Ecto neural progenitor cell (in vitro differentiated cells): ENCODE measurements around the gene GSG1.

Experiments
- DNase-seq: peaks from one replicate; pipeline ENCODE4 v3.0.0-alpha.2; 2018; ENCODE audit warnings: low spot score

Gene GSG1

DNA sequence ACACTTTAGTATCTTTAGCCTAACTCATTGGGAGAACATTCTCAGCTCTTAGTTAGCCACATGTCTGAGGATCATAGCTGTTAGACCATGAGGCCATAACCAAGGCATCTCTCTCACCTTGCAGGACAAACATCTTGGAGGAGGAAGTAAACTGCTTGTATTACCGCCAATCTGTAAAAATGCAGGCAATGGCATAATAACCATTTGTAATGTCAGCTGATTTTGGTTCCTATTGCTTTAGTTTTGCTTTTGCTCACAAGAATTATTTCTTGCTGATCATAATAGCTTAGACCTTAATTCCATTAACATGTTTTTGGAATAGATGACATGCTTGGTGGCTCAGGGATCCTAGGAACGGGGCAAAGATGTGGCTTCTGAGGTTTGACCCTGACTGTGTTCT, 16.4 kb upstream of the GSG1 start:
- no peak for DNase-seq

DNA sequence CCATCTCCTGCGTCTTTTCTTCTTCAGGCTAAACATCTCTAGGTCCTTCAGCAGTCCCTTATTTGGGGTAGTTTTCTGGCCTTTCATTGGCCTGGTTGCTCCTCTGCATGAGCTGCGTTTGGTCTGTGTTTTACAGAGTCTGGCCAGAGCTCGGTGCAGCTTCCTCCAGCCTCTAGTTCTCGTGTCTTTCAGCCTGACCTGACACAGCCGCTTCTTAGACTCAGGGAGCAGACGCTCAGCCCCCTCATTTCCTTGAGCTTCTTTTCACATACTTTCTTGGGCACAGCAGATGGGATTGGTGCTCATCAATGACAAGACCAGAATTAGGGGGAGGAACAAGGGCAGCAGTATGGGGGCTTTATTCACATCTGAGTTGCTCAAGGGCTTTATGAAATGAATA, 13.6 kb upstream of the GSG1 start:
- no peak for DNase-seq

GRCh38 chr12:13116259-13116658, 12.8 kb upstream of the GSG1 start:
- DNase-seq, result no peak

DNA sequence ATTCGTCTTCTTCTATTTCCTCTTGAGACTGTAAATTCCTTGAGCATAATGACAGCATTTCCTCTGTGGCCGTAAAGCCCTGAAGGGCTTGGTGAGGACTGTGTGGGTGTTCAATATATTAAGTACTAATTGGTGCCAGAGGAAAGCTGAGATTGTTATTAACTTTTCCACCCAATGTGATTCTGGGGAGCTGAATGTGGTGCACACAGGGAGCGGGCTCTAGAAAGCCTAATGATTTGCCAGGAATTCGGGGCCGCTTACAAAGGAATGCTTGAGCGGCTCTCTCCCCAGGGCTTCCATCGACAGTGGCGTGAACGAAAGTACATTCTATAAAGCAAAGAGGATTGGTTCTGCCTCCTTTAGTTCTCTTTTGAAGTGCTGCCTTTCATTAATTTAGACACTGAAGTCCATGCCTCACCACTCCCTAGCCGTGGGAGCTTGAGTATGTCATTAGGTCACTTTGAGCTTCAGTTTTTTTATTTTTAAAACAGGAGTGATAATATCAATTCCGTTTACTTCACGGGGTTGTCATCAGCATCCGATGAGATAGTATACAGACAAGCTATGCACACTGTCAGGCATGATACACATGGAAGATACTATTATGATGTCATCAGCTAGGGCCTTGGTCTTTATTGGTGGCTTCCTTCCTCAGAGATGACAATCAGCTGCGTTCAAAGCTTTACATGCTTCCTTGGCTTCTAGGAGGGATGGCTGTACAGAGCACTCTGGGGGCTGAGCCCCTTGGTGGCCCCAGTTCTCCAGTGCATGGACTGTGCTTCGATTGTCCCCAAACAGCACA, 11.0 kb upstream of the GSG1 start:
- peak; percentile 86 for DNase-seq

DNA sequence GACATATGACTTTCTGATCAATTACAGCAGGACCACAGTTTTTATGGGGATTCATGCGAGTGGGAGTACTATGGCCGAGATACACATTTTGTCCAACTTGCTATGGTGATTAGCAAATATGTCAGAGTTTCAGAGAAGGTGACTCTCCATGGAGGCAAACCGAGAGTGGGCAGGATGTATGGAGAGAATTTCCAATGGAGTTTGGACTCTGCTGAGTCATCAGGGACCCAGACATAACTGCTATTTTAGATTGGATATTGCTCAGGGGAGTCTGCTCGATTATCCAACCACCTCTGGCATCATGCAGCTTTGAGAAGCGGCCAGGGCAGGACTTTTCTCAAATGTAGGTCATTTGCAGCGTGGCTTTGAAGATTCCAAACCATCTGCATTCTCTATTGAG, 9.5 kb upstream of the GSG1 start:
- DNase-seq, result no peak

GRCh38 chr12:13106666-13107065, 3.2 kb upstream of the GSG1 start:
- DNase-seq, result no peak

- no peak for DNase-seq
Observed at GRCh38 chr12:13105781-13106180, 2.3 kb upstream of the GSG1 start.

DNA sequence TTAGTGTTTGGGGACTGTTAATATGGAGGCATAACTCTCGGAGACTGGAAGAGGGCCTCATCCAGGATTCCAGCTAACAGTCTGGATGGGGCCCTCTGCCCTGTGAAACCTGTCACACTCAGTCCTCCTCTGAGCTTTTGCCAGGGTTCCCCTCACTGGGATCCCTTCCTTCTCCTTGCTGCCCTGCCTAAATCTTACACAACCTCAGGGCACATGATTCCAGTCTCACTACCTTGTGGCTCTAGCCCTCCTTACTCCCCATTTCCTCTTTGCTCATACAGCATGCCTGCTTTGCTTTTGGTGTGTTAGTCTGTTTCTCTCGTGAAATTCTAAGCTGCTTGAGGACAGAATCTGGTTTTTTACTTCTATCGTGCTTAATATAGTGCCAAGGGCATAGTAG, 942 bp upstream of the GSG1 start:
- no peak for DNase-seq

GRCh38 chr12:13102461-13103195, 839 bp downstream of the GSG1 start:
- no peak for DNase-seq

- no peak for DNase-seq
Observed at GRCh38 chr12:13101821-13102375, 1.6 kb downstream of the GSG1 start.

DNA sequence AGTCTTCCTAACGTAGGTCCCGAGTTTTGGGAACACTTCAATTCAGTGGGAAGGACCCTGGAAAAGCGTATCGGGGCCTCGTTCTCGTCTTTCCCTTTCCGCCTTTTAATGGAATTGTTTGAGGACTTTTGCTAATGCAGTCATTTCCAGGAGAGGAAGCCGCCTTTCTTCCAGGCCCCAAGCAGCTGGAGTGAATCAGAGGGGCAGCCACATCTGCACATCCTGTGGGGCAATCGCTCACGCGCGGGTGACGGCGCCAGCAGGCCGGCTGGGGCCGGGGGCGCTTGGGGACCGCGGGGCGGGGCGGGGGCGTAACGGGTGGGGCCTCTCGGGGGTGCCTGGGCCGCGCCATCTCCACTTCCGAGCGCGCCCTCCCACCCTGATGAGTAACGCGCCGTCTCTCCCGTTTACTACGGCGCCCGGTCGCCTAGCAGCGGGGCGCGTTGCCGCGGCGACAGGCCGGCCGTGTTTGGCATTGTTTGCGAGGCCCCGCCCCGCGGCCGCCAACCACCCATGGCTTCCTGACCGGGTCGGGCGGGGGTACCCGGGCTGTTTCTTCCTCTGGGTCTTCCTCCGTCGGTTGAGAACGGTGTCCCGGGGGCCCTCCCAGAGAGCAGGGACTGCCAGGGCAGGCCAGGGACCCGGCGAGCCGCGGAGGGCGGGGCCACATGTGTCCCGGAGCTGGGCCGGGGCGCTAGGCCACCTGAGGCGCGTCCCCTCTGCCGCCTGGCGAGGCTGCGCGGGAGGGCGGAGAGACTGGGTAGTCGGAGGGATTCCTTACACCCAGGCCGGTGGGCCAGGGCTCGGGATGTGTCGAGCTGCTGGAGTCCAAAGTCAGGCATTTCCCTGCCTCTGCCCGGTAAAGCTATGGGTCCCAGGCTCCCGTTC, 2.3 kb downstream of the GSG1 start:
- DNase-seq, result peak; percentile 96

DNA sequence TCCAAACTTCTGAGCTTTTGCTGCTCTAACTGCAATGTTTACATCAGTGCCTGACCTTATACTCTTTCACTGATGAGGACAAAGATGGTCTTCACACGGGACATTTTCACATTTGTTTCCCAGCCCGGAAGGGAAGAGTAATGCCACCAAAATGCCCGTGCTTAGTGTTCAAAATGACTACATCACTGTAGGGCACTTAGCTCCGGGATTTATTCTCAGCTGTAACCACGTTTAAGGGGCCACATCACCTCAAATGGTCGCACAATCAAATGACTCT, 2.9 kb downstream of the GSG1 start:
- DNase-seq, result no peak

DNA sequence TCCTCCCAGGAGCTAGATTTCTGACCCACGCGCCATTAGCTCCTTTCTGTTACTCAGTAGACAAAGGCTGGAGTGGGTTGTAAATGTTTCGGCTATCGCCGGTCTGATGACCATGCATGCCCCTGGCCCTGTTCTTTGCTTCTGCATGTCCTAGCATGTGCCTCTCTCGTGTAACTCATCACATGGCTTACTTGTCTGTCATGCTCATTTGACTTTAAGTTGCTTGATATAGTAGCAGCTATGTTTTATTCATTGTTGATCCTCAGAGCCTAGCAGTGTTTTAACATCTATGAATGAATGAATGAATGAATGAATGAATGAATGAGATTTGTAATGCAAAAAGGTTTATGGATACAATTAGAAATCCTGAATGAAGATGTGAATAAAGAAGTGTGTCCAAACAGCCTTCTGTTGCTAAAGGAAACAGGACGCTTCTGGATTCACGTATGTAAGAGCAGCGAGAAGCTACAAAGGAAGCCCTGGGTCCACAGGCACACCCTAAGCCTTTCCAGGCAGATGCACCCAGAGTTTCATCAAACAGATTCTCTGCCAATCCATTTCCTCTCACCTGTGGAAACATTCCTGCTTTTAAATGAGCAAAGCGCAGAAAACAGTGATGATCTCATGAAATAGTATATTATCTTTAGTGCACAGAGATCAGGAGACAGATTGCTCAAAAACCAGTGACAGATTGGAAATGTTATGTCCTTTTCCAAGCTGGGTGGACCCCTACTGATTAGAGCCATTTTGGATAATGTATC, 3.4 kb downstream of the GSG1 start:
- no peak for DNase-seq

DNA sequence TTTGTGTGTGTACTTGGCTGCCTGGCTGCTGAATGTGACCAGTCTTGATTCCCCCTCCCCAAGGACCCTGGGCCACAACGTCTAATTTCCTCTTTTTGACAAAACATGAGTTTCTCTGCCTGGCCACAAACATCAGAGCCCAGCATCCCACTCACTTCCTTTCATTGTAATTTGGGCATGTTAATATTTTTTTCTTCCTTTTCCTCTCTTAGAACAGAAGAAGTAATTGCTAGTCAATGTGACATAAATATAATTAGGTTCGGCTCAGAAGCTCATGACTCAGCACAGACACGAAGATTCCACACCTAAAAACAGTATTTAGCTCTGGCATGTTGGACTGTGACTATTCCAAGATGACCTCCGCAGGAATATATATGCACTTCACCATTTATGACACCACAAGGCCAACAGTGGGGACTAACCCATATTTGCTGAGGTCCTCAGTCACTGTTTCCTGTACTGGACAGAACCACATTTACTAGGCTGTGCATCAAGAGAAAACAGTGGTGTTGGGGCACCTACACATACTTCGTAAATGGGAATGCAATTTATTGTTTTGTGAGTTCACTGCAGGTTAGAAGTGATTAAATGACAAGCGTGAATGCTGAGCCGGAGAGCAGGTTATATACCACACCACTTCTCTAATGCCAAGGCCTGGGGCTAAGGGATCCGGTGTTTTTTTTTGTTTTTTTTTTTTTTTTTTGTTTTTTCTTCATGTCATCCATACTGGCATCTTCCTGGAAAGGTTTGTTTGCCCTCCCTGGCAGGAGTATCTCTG, 4.2 kb downstream of the GSG1 start:
- no peak for DNase-seq

DNA sequence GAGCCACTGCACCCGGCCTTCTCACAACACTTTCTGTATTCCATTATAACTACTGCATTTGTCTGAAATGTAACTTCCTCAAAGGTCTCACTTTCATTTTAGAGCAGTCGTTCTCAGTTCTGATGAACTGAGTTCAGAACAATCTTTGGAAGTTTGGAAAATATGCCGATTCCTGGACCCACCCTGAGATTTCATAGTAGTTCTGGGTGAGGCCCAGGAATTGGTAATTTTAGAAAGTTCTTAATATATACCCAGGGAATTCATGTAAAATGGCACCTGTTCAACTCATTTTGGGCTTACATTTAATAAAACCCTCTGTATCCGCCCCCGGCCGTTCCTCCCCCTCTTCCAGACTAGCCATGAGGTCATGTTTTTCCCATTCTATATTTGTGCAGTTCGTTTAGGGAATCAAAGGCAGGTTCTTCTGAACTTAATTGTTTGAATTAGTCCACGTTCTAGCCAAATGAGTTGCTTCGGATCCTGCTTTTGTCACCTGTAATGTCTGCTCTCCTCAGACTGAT, 5.9 kb downstream of the GSG1 start:
- no peak for DNase-seq

GRCh38 chr12:13095266-13095995, 8.0 kb downstream of the GSG1 start:
- DNase-seq, result no peak

DNA sequence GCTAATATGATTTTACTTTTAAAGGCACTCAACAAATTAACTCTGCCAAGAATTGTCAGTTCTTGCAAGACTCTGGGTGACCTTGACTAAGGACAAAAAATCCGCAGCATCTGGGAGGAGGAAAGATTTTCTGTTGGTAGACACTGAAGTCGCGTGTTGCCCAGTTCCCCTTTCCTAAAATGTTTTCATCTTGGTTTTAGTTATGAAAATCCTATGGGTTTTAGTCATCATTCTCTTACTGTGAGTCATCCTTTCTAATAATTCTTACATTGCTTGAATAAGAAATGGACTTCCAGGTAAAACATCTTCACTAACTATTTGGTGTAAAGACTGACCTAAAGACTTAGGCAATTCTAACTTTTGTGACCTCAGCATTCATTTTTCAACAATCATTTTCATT, 9.1 kb downstream of the GSG1 start:
- DNase-seq, result no peak

GRCh38 chr12:13093848-13094220, 9.6 kb downstream of the GSG1 start:
- no peak for DNase-seq

- DNase-seq, result no peak
Observed at GRCh38 chr12:13093191-13093847, 10.1 kb downstream of the GSG1 start.

- no peak for DNase-seq
Observed at GRCh38 chr12:13091832-13092231, 11.6 kb downstream of the GSG1 start.
